HG03159 (cell line): ENCODE results near the gene TP73.

Experiments used
- ATAC-seq: cut with Tn5 transposase; IDR thresholded peaks from one replicate; pipeline ENCODE4 v1.9.1; 2021; ENCODE audit warnings: mild to moderate bottlenecking, moderate library complexity; ENCODE audit not compliant: unreplicated experiment

TP73 gene

GRCh38 chr1:3651026-3651929 is 1.0 kb upstream of the TP73 start:
- no peak for ATAC-seq

- ATAC-seq: no peak
Observed at GRCh38 chr1:3652548-3653285, 401 bp downstream of the TP73 start.

- no peak for ATAC-seq
Observed at GRCh38 chr1:3653286-3653618, 936 bp downstream of the TP73 start.

GRCh38 chr1:3654549-3655281 is 2.4 kb downstream of the TP73 start:
- no peak for ATAC-seq

GRCh38 chr1:3656450-3657095 is 4.3 kb downstream of the TP73 start:
- peak; percentile 72 for ATAC-seq

GRCh38 chr1:3657096-3657475 is 4.8 kb downstream of the TP73 start:
- ATAC-seq: peak; percentile 21

GRCh38 chr1:3657578-3658230 is 5.4 kb downstream of the TP73 start:
- no peak for ATAC-seq

GRCh38 chr1:3658231-3658615 is 5.9 kb downstream of the TP73 start:
- ATAC-seq: no peak

GRCh38 chr1:3659093-3659492 is 6.8 kb downstream of the TP73 start:
- ATAC-seq: no peak

- no peak for ATAC-seq
Observed at GRCh38 chr1:3660704-3661103, 8.4 kb downstream of the TP73 start.

- ATAC-seq: no peak
Observed at GRCh38 chr1:3661631-3662030, 9.3 kb downstream of the TP73 start.

GRCh38 chr1:3662080-3662671 is 9.9 kb downstream of the TP73 start:
- no peak for ATAC-seq

- no peak for ATAC-seq
Observed at GRCh38 chr1:3663999-3664699, 11.8 kb downstream of the TP73 start.

- no peak for ATAC-seq
Observed at GRCh38 chr1:3664700-3665375, 12.5 kb downstream of the TP73 start.

GRCh38 chr1:3668148-3668547 is 15.8 kb downstream of the TP73 start:
- no peak for ATAC-seq

GRCh38 chr1:3668585-3669300 is 16.4 kb downstream of the TP73 start:
- ATAC-seq: no peak

GRCh38 chr1:3669421-3669821 is 17.1 kb downstream of the TP73 start:
- no peak for ATAC-seq

GRCh38 chr1:3669971-3670431 is 17.7 kb downstream of the TP73 start:
- no peak for ATAC-seq
